ENCODE data around the gene NRG2.

Gene NRG2

GRCh38 chr5:140040358-140040757 lies 2.7 kb downstream of the NRG2 start:
- DNase-seq, result no peak

GRCh38 chr5:140039561-140039960 lies 3.5 kb downstream of the NRG2 start:
- DNase-seq, result no peak

- no peak for DNase-seq
These were observed 4.6 kb downstream of the NRG2 start for GRCh38 chr5:140038373-140038957.

- no peak for DNase-seq
These were observed 6.1 kb downstream of the NRG2 start for GRCh38 chr5:140037012-140037411.

GRCh38 chr5:140035881-140036280 lies 7.2 kb downstream of the NRG2 start:
- DNase-seq, result no peak

- no peak for DNase-seq
These were observed 9.9 kb downstream of the NRG2 start for GRCh38 chr5:140033037-140033760.

GRCh38 chr5:140032296-140032695 lies 10.8 kb downstream of the NRG2 start:
- DNase-seq, result no peak

- DNase-seq, result no peak
These were observed 15.3 kb downstream of the NRG2 start for GRCh38 chr5:140027807-140028206.

- DNase-seq, result no peak
These were observed 17.4 kb downstream of the NRG2 start for GRCh38 chr5:140025736-140026135.

- no peak for DNase-seq
These were observed 18.2 kb downstream of the NRG2 start for GRCh38 chr5:140024928-140025327.

- DNase-seq, result no peak
These were observed 19.4 kb downstream of the NRG2 start for GRCh38 chr5:140023611-140024191.

- DNase-seq, result no peak
These were observed 22.4 kb downstream of the NRG2 start for GRCh38 chr5:140020601-140021177.

GRCh38 chr5:140018920-140019644 lies 24.0 kb downstream of the NRG2 start:
- DNase-seq, result no peak

GRCh38 chr5:140018517-140018916 lies 24.6 kb downstream of the NRG2 start:
- no peak for DNase-seq

- no peak for DNase-seq
These were observed 25.0 kb downstream of the NRG2 start for GRCh38 chr5:140018096-140018481.

- DNase-seq, result no peak
These were observed 25.6 kb downstream of the NRG2 start for GRCh38 chr5:140017397-140018095.

- DNase-seq, result no peak
These were observed 27.4 kb downstream of the NRG2 start for GRCh38 chr5:140015706-140016105.

- DNase-seq, result no peak
These were observed 28.3 kb downstream of the NRG2 start for GRCh38 chr5:140014751-140015150.

- DNase-seq, result no peak
These were observed 29.6 kb downstream of the NRG2 start for GRCh38 chr5:140013536-140013935.

GRCh38 chr5:140012443-140012842 lies 30.7 kb downstream of the NRG2 start:
- no peak for DNase-seq

- DNase-seq, result no peak
These were observed 31.7 kb downstream of the NRG2 start for GRCh38 chr5:140011297-140011802.

GRCh38 chr5:140010798-140011197 lies 32.3 kb downstream of the NRG2 start:
- DNase-seq, result no peak

GRCh38 chr5:140007311-140007710 lies 35.8 kb downstream of the NRG2 start:
- no peak for DNase-seq

All from activated CD4-positive, alpha-beta T cell treated with anti-CD3 and anti-CD28 coated beads, Interleukin-2, amount 50 U/mL, for 4 hours (primary cell).